Lower leg skin (tissue), 3 donors: ENCODE measurements around the gene MPRIP.

Experiments used
- CTCF ChIP-seq, 3 donors: fragments of 450-650 bp; IDR thresholded peaks; one replicate each; pipeline ENCODE4 v1.5.1; 2016; ENCODE audit warnings: antibody characterized with exemption in 3 of 3, mild to moderate bottlenecking in 3 of 3, moderate library complexity in 2 of 3
- POLR2A ChIP-seq, 2 donors: fragments of 450-650 bp; IDR thresholded peaks; one replicate each; pipeline ENCODE4 v1.6.1; 2016 to 2017; ENCODE audit warnings: antibody characterized with exemption in 2 of 2, mild to moderate bottlenecking in 1 of 2, moderate library complexity in 1 of 2

GRCh38 chr17:17161759-17162158 lies 119.5 kb downstream of the MPRIP start:
- no peak for TF ChIP-seq CTCF (IDR thresholded peaks at IDR 0.05)
- no peak for TF ChIP-seq POLR2A (IDR thresholded peaks at IDR 0.05)
